ENCODE results near the gene ADSL.

- TF ChIP-seq POLR2A (IDR thresholded peaks at IDR 0.05) (no peak), CTCF (IDR thresholded peaks at IDR 0.05) (no peak)
Observed at GRCh38 chr22:40408718-40409612, 62.7 kb downstream of the ADSL start.
